Ishikawa (cell line): ENCODE measurements around the gene SF3A1.

Source experiments
- CEBPB ChIP-seq: IDR thresholded peaks from 2 replicates; pipeline ENCODE4 v1.6.1; 2012
- TCF12 ChIP-seq: IDR thresholded peaks from 2 replicates; pipeline ENCODE4 v1.6.1; 2012; ENCODE audit warnings: low read depth
- ZBTB7A ChIP-seq: IDR thresholded peaks from 2 replicates; pipeline ENCODE4 v1.6.1; 2012; ENCODE audit warnings: low read depth
- TF ChIP-seq, protein P1 (sequence below): IDR thresholded peaks from 2 replicates; pipeline ENCODE4 v1.6.1; 2012; ENCODE audit warnings: low read depth, mild to moderate bottlenecking
- TF ChIP-seq, protein P2 (sequence below): IDR thresholded peaks from 2 replicates; pipeline ENCODE4 v1.6.1; 2012

DNA sequence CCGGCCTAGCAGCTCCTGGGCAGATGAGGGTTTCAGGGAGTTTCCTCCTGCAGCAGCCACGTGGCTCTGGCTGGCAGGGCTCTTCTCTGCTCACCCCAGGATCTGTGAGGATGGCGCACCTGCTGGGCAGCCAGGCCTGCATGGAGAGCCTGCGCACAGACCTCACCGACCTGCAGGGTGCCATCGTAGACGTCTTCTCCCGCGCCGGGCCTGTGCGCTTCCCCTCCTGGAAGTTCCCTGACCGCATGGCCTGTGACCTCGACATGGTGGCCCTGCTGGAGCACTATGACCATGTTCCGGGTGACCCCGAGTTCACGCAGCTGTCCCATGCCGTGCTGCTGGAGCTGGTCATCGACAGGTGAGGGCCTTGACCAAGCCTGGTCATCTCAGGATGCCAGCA lies 9.2 kb upstream of the SF3A1 start:
- TF ChIP-seq ZBTB7A (no peak), TCF12 (no peak), CEBPB (no peak)
- TF ChIP-seq, protein P1, sequence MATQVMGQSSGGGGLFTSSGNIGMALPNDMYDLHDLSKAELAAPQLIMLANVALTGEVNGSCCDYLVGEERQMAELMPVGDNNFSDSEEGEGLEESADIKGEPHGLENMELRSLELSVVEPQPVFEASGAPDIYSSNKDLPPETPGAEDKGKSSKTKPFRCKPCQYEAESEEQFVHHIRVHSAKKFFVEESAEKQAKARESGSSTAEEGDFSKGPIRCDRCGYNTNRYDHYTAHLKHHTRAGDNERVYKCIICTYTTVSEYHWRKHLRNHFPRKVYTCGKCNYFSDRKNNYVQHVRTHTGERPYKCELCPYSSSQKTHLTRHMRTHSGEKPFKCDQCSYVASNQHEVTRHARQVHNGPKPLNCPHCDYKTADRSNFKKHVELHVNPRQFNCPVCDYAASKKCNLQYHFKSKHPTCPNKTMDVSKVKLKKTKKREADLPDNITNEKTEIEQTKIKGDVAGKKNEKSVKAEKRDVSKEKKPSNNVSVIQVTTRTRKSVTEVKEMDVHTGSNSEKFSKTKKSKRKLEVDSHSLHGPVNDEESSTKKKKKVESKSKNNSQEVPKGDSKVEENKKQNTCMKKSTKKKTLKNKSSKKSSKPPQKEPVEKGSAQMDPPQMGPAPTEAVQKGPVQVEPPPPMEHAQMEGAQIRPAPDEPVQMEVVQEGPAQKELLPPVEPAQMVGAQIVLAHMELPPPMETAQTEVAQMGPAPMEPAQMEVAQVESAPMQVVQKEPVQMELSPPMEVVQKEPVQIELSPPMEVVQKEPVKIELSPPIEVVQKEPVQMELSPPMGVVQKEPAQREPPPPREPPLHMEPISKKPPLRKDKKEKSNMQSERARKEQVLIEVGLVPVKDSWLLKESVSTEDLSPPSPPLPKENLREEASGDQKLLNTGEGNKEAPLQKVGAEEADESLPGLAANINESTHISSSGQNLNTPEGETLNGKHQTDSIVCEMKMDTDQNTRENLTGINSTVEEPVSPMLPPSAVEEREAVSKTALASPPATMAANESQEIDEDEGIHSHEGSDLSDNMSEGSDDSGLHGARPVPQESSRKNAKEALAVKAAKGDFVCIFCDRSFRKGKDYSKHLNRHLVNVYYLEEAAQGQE, result no peak
- TF ChIP-seq, protein P2, sequence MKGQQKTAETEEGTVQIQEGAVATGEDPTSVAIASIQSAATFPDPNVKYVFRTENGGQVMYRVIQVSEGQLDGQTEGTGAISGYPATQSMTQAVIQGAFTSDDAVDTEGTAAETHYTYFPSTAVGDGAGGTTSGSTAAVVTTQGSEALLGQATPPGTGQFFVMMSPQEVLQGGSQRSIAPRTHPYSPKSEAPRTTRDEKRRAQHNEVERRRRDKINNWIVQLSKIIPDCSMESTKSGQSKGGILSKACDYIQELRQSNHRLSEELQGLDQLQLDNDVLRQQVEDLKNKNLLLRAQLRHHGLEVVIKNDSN, result no peak
